IPS-NIHi7 (cell line): ENCODE results near the gene HES4.
"Not testable (repeated sequence)": the region's sequence is repeated elsewhere in the genome, so short reads cannot be mapped to it uniquely, and the experiment has no call there.

Experiments used
- DNase-seq: peaks from one replicate; pipeline ENCODE4 v3.0.0; 2012; ENCODE audit warnings: mixed read lengths; ENCODE audit errors: extremely low spot score

HES4 gene

DNA sequence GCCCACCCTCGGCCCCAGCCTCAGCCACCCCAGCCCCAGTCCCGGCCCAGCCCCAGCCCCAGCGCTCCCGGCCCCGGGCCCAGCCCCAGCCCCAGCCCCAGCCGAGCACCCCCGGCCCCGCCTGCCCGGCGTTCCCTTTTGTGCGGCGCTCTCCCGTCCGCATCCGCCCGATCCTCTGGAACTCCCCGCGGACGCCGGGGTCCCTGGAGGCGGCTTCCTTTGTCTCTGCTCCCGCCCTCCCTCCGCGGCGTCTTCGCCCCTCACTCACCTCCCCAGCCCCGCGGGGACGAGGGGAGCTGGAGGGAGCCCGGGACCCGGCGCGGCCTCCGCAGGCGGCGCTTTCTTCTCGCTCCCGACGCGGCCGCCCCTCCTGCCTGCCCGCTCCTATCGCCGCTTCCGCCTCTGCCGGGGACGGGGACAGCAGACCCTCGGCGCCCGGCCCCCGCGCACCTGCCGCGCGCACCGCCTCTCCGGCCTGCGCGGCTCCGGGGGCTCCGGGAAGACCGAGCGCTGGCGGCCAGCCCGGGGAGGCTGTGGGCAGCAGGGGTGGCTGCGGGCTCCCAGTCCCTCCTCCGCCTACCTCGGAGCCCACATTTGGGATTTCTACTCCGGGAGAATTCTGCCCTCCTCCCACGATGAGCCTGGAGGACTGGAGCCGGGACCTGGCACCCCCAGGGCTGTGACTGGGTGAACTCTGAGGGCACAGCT lies 34.0 kb upstream of the HES4 start:
- no peak for DNase-seq

DNA sequence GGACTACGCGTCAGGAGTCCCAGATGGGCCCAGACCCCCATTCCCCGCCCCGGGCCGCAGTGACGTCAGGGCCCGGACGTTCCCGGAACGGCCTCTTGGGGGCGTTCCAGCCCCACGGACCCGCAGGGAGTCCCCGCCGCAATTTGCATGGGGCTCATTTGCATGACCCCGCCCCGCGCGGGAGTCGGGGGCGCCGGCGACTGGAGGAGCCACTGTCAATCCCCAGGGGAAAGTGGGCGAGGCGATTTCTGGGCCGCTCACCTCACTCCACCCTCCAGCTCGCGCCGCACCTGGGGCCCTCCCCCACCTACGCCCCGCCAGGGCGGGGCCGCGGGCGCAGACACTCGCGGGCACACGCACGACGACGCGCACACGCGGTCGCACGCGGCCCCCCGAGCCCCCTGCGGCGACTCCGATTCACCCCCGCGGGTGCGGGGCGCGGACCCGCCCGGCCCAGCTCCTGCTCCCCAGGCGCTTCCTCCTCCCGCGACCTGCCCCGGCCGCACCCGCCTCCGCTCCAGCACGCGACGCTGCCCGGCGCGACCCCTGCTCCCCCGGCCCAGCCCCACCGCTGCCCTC lies 33.2 kb upstream of the HES4 start:
- peak; percentile 90 for DNase-seq

DNA sequence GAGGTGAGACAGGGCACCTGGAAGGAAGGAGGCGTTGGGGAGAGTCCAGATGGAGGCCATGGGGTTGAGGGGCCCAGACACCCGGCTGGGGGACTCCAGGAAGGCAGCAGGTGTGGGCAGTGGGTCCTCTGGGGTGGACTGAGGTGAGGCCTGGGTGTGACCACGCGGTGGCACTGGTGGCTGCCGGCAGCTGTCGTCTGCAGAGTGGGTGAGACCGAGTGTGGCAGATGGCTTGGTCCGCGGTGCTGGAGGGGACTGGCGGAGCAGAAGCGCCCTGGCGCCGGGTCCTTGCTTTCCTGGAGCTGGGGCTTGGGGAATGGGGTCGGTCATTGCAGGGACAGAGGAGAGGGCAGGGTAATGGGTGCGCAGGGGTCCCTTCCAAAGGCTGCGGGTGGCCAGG lies 32.5 kb upstream of the HES4 start:
- no peak for DNase-seq

DNA sequence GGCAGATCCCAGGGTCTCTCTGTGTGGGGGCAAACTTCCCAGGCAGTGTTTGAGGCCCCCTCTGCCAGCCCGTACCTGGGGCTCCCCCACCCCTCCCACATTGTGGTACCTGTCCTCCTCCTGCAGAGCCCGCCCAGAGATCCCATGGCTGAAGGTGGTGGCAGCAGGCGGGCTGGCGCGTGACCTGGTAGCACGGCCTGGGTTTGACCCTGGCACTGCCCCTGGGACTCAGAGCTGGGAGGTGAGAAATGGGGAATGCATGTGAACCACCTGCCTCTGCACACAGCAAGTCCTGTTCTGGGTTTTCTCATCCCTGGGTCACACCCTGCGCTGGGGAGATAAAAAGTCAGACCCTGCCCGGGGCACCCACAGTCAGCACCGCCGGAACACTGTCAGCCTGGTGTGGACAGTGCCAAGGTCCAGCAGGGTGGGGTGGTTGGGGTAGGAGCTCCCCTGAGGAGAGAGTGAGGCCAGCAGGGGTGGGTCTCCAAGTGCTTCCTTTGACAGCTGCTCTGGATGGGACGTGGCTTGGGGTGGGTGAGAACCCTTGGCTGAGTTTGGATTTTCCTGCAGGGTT lies 31.9 kb upstream of the HES4 start:
- DNase-seq, result no peak

DNA sequence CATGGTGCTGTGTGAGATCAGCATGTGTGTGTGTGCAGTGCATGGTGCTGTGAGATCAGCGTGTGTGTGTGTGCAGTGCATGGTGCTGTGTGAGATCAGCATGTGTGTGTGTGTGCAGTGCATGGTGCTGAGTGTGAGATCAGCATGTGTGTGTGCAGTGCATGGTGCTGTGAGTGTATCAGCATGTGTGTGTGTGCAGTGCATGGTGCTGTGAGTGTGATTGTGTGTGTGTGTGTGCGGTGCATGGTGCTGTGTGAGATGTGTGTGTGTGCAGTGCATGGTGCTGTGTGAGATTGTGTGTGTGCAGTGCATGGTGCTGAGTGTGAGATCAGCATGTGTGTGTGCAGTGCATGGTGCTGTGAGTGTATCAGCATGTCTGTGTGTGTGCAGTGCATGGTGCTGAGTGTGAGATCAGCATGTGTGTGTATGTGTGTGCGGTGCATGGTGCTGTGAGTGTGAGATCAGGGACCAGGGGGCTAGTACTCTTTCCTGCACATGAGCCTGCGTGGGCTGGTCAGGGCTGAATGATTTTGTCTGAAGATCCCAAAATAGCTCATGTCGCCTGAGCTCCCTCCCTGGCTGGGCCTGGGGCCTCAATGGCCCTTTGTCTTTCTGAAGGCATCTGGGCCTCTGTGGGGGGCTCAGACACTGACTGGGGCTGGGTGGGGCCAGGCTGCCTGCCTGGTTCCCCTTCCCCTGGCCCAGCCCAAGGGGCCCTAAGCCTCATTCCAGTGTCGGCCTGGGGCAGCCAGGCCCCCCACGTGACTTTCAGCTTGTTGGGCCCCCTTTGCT lies 31.2 kb upstream of the HES4 start:
- not testable (repeated sequence) for DNase-seq

DNA sequence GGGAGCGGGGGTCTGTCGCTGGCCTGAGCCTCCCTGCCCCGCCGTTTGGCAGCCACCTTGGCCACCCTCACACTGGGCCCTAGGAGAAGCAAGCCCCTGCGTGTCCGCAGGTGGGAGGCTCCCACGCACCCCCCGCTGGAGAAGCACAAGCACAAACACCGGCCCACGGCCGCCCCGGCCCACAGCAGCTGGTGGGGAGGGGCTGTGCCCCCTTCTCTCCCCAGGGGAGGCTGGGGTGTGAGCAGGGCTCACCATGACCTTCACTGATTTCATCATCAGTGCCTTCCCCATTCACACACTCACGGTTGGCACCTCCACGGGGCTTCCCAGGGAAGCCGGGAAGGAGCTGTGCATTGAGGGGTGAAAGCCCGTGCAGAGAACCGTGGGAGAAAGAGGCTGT lies 27.9 kb upstream of the HES4 start:
- DNase-seq, result no peak

DNA sequence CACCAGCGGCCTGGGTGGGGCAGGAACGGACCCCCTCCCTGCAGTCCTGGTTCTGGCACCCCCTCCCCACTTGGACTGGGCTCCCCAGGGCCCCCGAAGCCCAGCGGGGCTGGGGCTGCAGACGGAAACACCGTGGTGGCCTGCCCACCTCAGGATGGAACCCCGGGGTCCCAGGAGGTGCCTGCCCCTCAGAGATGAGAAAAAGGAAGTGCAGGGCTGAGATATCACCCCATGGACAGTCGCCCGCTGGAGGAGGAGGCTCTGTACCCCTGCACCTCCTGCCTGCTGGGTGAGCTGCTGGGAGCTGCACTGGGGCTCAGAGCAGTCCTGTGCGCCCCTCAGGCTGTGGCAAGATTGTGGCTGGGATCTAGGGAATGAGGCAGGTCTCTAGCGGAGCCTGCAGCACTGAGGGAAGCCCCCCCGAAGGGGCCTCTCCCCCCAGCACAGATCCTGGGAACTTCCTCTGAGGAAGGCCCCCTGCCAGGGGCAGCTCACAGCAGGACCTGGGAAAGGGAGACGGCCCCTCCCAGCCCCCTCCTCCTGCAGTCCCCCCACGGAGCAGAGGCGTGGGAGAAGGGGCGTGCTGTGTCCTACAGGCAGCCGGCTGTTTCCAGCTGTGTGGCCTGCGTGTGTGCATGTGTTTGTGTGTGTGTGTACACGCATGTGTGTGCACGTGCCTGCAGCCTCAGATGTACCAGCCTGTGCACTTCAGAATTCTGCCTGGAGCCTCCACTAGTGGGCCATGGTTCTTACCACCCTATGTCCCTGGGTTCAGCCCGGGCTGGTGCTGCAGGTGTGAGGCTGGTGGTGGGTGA lies 26.9 kb upstream of the HES4 start:
- DNase-seq, result no peak

DNA sequence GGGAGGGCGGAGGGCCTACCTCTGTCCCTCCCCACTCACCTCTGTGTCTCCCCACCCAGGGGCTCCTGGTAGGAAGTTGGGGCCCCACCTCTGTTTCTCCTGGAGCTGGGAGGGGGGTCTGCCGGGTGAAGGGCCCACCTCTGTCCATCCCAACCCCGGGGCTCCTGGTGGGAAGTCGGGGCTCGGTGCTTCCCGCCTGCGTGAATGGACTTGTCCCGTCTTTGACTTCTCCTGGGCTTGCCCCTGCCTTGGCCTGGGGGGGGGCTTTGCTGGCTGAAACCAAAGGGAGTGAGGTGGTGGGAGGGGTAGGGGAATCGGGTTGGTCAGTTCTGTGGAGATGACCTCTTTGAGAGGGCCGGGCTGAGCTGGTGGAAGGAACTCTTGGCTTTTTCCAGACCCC lies 25.8 kb upstream of the HES4 start:
- no peak for DNase-seq

DNA sequence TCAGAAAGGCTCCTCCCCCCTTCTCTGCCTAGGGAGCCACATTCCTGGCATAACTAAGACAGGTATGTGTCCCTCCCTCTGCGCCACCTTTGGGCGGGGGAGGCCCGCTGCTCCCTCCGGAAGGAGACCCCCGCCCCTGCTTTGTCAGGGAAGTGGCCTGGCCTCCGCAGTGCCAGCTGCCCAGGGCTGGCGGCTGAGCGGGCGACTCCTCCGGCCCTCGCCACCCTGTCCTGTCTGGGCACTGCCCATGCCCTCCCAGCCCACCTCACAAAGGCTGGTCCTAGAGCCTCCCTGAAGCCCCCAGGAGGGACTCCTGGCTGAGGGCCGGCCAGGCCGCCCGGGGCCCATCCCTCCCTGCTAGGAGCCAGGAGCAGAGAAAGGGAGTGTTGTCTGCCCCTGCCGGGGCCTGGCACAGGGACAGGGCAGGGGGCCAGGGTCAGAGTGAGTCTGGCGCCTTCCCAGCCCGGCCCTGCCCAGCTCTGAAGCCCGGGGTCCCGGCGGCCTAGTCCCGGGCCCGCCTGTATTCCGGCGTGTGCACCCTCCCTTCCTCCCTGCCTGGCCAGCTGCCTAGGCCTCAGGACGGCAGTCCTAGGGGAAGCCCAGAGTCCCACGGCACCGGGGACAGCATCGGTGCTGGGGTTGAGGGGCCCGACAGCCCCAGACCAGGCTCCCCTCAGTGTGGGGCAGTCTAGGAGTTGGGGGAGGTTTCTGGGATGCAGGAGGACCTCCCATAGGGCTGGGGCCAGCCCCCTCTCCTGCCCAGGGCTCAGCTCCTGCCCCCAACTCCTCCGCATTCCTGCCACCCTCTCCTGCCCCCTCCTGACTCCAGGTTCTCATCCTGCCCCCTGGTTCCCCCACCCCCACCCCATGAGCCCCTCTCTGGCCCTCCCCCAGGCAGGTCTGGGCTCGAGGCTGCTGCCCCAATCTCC lies 25.1 kb upstream of the HES4 start:
- DNase-seq, result peak; percentile 71

DNA sequence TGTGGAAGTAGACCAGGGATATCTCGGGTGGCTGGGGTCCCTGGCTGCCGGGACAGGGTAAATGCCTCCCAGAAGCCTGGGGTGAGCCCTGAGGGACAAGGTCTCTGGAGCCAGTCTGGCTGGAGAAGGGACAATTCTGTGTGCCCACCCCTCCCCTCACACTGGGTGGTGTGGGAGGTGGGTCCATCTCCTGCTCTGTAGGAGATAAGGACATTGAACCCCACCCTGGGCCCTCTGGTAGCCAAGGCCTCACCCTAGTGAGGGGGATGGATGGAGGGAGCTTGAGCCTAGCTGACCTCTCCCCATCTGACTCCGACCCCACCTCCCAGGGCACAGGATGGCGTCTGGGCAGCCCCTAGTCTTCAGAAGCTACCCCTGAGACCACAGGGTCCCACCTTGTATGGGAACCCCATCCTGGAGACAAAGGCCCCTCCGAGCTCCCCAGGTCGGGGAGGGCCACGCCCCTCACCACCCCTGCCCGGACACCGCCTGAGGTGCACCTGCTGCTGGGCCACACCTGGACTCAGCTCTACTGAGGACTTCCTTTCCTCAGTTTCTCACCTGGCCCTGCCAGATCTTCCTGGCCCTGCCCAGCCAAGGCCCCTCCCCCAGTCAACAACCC lies 24.4 kb upstream of the HES4 start:
- DNase-seq, result no peak

DNA sequence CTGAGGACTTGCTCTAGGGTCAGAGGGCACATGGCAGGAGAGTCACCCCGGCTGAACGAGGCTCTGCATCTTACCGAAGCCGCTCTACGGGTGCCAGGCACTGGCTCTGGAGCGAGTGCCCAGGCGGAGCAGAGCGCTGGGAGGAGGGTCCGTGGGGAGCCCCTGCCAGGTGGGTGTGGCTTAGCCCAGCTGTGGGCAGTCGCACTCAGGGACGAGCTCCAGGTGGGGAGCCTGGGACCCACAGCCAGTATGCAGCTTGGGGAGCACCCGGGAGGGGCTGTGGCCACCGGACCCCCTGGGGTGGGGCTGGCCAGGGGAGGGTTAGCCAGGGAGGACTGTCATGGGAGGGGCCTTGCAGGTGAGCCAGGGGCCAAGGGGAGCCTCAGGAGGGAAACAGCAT lies 23.8 kb upstream of the HES4 start:
- DNase-seq, result no peak

DNA sequence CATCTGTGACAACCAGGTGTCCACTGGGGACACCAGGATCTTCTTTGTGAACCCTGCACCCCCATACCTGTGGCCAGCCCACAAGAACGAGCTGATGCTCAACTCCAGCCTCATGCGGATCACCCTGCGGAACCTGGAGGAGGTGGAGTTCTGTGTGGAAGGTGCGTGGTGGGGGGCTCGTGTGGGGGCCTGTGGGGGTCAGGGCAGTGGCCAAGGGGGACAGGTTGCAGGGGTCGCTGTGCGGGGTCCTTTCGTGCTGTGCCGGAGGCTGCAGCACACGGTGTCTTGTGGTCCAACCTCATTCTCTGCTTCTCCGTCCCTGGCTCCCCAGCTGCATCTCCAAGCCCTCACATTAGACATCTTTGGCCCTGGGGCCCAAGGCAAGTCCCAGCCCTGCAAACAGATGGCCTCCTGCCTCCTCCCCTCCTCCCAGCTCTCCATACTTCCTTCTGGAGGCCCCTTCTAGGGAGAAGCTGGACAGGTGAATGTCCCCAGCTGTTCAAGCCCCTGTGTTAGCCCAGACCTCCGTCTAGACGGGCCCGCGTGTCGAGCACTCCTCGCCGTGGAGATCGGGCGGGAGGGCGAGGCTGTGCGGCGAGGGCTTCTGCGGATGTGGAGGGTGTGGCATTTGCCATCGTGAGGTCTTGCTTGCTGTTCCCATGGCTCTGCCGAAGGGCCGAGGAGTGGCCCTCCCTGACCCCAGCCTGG lies 22.6 kb upstream of the HES4 start:
- no peak for DNase-seq

DNA sequence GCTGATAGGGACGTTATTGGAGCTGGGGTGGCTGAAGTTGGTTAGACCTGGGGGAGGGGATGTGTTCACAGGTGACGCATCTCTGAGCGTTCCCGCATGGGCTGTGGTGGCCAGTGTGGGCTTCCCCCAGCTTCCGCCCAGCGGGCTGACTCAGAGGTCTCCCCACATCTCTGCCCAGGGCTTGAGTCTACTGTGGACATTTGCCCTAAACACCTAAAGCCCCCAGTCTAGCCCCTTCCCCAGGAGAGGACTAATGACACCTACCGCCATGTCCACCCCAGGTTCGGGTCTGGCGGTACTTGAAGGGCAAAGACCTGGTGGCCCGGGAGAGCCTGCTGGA lies 22.0 kb upstream of the HES4 start:
- no peak for DNase-seq

DNA sequence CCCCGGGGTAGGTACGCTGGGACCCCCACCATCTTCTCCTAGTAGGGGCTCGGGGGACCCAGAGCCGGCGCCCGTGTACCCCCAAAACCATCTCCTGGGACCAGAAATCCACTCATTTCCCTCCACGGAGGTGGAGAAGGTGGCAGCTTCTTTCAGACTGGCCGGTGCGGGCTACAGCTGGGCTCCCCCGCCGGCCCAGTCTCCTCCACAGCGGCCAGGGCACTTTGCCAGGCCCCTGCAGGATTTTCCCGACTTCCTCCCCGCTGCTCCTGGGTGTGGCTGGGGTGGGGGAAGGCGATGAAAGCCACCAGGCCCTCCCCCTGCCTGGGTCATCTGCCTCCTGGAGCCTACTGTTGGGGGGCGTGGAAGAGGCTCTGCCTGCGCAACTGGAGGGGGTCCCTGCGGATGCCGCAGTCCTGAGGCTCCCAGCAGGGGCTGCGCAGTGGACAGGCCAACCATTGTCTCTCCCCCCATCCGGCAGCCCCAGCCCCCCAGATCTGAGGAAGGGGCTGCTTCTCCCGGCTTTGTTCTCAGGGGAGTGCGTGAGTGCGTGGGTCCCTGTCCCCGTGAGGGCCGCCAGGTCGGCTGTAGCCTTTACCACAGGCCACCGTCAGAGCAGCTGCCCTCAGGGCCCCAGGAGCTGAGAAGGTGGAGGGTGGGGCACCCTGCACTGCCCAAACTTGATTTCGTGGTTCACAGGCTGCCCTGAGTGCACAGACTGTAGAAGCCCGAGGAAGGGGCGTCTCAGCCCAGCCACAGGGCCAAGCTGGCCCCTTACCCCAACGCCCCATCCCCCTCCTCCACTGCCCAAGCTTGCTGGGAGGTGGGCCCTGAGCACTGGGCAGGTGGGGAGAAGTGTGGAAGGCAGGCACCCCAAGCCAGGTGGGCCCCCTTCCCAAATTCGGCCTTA lies 21.4 kb upstream of the HES4 start:
- no peak for DNase-seq

DNA sequence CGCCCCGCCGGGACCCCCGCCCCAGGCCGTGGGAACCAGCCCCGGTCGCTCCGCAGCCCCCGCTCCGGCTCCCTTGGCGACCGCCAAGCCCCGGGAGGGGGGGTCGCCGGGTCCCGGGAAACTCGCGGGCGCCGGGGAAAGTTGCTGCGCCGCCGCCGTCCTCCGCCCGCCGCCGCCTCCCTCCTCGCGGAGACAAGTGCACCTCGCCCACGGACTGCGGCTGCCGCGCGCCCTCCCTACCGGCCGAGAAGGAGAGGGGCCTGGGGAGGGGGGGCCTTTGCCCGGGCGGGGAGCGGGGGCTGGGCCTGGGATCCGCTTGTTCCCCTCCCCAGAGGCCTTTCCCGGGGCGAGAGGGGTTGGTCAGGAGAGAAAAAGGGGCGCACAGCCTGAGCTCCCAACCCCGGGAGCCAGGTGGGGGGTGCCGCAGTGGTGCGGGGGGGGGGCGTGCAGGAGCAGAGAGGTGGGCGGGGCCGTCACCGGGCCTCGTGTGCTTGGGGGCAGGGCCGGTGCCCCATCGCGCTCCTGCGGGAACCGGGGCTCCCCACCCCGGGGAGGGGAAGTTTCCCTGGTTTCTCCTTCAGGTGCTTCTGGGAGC lies 20.6 kb upstream of the HES4 start:
- no peak for DNase-seq

DNA sequence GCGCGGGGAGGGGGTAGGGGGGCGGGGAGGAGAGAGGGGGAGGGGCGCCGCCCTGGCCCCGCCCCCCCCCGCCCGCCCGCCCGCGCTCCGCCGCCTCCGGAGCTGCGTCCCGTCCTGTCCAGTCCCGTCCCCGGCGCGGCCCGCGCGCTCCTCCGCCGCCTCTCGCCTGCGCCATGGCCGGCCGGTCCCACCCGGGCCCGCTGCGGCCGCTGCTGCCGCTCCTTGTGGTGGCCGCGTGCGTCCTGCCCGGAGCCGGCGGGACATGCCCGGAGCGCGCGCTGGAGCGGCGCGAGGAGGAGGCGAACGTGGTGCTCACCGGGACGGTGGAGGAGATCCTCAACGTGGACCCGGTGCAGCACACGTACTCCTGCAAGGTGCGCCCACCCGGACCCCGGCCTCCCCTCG lies 20.1 kb upstream of the HES4 start, which contains the start of gene AGRN:
Gene AGRN (plus strand): TSS at position 121 of the 405 bp plus-strand sequence. CDS start 53 bp downstream, at position 174.
- DNase-seq, result no peak

DNA sequence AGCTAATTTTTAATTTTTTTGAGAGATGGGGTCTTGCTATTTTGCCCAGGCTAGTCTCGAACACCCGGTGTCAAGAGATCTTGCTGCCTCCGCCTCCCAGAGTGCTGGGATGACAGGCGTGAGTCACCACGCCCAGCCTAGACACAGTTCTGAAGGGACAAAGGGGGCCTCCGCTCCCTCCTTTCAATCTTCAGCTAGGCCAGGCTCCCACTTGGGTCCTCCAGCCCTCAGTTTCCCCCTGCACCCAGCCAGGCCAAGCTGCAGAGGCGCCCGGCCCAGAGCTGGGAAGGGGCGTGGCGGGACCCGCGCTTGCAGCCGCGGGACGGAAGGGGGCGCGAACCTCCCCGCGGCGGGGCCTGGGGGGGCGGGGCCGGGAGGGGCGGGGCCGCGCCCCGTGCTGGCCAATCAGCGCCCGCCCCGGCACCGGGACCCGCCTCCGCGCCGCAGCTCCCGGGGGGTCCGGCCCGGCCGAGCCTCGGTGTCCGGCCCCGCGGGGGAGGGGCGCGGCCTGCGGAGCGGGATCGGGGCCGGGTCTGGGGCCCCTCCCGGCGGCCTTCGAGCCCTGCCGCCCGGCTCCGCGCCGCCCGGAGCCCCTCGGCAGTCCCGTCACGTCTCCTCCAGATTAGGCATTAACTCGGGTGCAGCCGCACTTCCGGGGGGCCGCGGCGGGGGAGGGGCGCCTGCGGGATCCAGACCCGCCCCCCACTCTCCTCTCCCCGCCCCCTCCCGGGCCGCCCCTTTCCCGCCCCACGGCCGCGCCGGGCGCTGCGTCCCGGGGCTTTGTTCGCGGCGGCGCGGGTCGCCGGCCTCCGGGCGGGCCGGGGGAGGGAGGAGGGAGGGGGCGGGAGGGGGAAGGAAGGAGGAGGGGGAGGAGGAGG lies 19.5 kb upstream of the HES4 start:
- DNase-seq, result peak; percentile 86
